BJ (cell line): ENCODE results near the gene MFSD12. TPM values are rescaled to one million over a fixed set of nuclear protein-coding genes. Genes with fewer than 3 reads are reported as not detected.

ENCODE experiments used
- CTCF ChIA-PET: fragments of 350-600 bp; formaldehyde crosslinking; extraction: SDS; loops from one replicate; lab custom pipeline; 2021; ENCODE audit warnings: antibody characterized with exemption, inconsistent platforms; lab: Yijun Ruan, JAX
- POLR2A ChIA-PET: fragments of 300-600 bp; sonication (Branson Sonifier 250); formaldehyde crosslinking; extraction: SDS; loops from one replicate; lab custom pipeline; 2021; ENCODE audit warnings: antibody characterized with exemption; lab: Charles Lee
- DNase-seq: peaks from one replicate; pipeline ENCODE4 v3.0.0-alpha.2; 2011; ENCODE audit warnings: low read depth
- H3K27me3 ChIP-seq: 2 replicates; pipeline ENCODE4 v1.6.0; 2011; ENCODE audit warnings: low read length; ENCODE audit not compliant: control insufficient read depth, insufficient read depth
- H3K36me3 ChIP-seq: 2 replicates; pipeline ENCODE4 v1.5.1; 2011; ENCODE audit warnings: low read length; ENCODE audit not compliant: control insufficient read depth, insufficient read depth
- H3K4me3 ChIP-seq: 2 replicates; pipeline ENCODE4 v1.5.1; 2011; ENCODE audit warnings: low read depth, mild to moderate bottlenecking, control low read depth, low read length
- polyA plus RNA-seq: library from polyadenylated mRNA; depleted of rRNA; stranded (reverse); fragments of >200 nt; gene quantifications from 2 replicates; pipeline ENCODE4 v1.2.3, GENCODE V29; 2011; rRNA removed
- small RNA-seq: library from RNA; depleted of rRNA; stranded (forward); fragments of <200 nt; gene quantifications from one replicate; pipeline ENCODE3, GENCODE V24; 2012; ENCODE audit warnings: low replicate concordance, low read depth; ENCODE audit not compliant: insufficient read length
- TF ChIP-seq, protein P1 (sequence below): IDR thresholded peaks from 2 replicates; pipeline ENCODE4 v1.5.1; 2011; ENCODE audit warnings: low read depth, mild to moderate bottlenecking, control low read depth, inconsistent platforms, low read length, moderate library complexity; ENCODE audit not compliant: insufficient read depth

MFSD12 gene
- polyA plus RNA-seq, 1 experiment = 54.7 TPM

DNA sequence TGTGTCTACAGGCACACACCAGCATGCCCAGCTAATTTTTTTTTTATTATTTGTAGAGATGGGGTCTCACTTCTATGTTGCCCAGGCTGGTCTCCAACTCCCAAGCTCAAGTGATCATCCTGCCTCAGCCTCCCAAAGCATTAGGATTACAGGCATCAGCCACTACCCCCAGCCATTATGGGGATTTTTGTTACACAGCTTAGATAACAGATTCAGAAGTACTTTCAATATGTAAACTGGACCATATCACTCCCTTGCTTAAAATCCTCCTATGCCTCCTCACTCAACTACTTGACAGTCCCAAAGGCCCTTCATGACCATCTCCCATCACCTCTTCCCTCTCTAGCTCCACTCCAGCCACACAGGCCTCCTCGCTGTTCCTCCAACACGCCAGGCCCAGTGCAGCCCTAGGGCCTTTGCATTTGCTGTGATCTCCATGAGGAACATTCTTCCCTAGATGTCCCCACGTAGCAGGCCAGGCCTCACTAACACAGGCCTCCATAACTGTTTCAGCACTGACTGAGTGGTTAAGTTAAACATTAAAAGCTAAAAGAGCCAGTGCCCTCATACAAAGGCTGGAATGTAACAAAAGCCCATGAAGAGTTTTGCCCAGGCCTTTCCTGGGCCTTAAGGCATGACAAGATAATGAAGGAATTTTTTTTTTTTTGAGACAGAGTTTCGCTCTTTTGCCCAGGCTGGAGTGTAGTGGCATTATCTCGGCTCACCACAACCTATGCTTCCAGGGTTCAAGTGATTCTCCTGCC is 59.4 kb downstream of the MFSD12 start:
- no peaks in the 10 kb centered on the region for H3K27me3 ChIP-seq
- TF ChIP-seq, protein P1, sequence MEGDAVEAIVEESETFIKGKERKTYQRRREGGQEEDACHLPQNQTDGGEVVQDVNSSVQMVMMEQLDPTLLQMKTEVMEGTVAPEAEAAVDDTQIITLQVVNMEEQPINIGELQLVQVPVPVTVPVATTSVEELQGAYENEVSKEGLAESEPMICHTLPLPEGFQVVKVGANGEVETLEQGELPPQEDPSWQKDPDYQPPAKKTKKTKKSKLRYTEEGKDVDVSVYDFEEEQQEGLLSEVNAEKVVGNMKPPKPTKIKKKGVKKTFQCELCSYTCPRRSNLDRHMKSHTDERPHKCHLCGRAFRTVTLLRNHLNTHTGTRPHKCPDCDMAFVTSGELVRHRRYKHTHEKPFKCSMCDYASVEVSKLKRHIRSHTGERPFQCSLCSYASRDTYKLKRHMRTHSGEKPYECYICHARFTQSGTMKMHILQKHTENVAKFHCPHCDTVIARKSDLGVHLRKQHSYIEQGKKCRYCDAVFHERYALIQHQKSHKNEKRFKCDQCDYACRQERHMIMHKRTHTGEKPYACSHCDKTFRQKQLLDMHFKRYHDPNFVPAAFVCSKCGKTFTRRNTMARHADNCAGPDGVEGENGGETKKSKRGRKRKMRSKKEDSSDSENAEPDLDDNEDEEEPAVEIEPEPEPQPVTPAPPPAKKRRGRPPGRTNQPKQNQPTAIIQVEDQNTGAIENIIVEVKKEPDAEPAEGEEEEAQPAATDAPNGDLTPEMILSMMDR = no peak
- H3K36me3 ChIP-seq = peaks cover 13% of the 10 kb centered on the region
- ChIA-PET CTCF (interaction anchor here (1.1 to 2.1 kb wide), 4 partner anchors 10 to 18 kb away, joined by 3 to 5 read pairs (median 4); partner anchors contain the start of gene SMIM44), POLR2A (no interaction called here)
- no peak for DNase-seq
- H3K4me3 ChIP-seq = no peak overlapping the region

DNA sequence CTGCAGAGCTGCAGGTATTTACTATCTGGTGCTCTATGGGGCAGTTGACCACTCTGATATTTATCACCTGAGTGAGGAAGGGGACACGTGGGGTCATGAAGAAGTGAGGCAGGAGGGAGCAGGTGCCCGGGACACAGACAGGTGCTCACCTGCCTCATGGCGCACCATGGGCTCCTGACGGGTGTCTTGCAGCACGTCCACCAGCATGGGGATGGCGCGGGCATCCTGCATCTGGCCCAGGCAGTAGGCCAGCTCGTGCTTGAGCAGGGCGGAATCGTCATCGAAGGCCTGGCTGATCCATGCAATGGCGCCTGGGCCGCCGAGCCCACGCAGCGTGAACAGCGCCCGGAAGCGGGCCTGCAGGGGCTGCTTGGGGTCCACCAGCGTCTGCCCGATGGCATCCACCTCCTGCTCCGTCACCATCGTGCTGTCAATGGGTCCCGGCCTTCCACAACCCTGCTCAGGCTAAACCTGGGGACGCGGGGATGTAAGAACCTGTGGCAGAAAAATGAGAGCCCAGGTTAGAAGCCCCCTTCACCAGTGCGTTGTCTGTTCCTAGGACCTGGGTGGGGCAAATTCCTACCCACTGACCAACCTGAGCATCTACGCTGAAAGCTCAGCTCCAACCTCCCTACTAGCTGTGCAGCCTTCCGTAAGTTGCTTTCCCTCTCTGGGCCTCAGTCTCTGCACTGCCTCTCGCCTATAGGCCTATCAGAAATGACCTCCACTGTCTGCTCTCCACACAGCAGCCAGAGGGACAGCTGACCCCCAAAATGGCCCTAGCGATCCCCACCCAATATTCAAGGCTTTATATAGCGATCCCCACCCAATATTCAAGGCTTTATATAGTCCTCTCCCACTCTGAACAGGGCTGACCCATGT is 60.8 kb downstream of the MFSD12 start:
- DNase-seq = no peak
- ChIA-PET CTCF (interaction anchor here (1.1 to 2.1 kb wide), 4 partner anchors 9 to 19 kb away, joined by 3 to 5 read pairs (median 4); partner anchors contain the start of gene SMIM44), POLR2A (no interaction called here)
- H3K27me3 ChIP-seq = no peaks in the 10 kb centered on the region
- no peak overlapping the region for H3K4me3 ChIP-seq
- TF ChIP-seq, protein P1 = no peak
- H3K36me3 ChIP-seq = peaks cover 14% of the 10 kb centered on the region

DNA sequence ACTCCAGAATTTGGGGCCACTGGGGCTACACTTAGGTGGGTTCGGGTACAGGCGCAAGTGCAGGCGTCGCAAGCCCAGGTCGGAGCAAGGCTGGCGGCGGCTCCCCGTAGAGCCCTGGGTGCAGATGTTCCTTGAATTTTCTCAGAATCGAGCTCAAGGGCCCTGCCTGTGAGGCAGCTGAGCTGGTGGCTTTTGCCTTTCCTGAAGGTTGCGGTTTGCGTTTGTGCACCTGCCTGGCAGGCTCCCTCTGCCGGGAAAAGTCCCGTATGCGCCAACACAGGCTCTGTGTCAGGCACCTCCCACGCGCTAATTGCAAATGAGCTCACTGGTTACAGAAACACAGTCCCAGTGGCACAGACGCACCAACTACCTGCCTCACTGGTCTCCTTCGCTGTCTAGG is 62.8 kb downstream of the MFSD12 start:
- DNase-seq = no peak
- ChIA-PET CTCF (interaction anchor here (0.6 to 2.2 kb wide), 4 partner anchors 9 to 190 kb away, joined by 3 to 9 read pairs (median 4); no protein-coding TSS in a partner anchor), POLR2A (no interaction called here)
- Histone ChIP-seq H3K27me3 (no peaks in the 10 kb centered on the region), H3K36me3 (peaks cover 14% of the 10 kb centered on the region), H3K4me3 (no peak overlapping the region)
- TF ChIP-seq, protein P1 = no peak

Small RNAs within 50 kb of the gene (small RNA-seq; reads per million reads assigned to genes)
- gene AC005786.1 (not detected), gene RF00212 (not detected)

Other genes starting within 250 kb of the MFSD12 start
- gene NFIC, start 191.0 kb downstream of the MFSD12 start, polyA plus RNA-seq = 3.7 and 5.0 TPM in 2 replicates
- gene SMIM24, start 77.1 kb downstream of the MFSD12 start, polyA plus RNA-seq = 0.12 and 0.20 TPM in 2 replicates
- not detected in 2 replicates for gene SMIM44, start 74.1 kb downstream of the MFSD12 start, polyA plus RNA-seq
- 3.9 and 8.3 TPM in 2 replicates for gene DOHH, start 56.9 kb downstream of the MFSD12 start, polyA plus RNA-seq
- gene FZR1, start 51.3 kb downstream of the MFSD12 start, polyA plus RNA-seq = 20.4 and 52.3 TPM in 2 replicates
- gene TEKTIP1, start 18.4 kb downstream of the MFSD12 start, polyA plus RNA-seq = not detected in 2 replicates
- gene HMG20B, start 15.4 kb upstream of the MFSD12 start, polyA plus RNA-seq = 39.7 and 54.2 TPM in 2 replicates
- 0.36 and 0.63 TPM in 2 replicates for gene GIPC3, start 27.9 kb upstream of the MFSD12 start, polyA plus RNA-seq
- gene TBXA2R, start 49.3 kb upstream of the MFSD12 start, polyA plus RNA-seq = 0.54 and 1.2 TPM in 2 replicates
- 9.3 and 13.8 TPM in 2 replicates for gene CACTIN, start 69.2 kb upstream of the MFSD12 start, polyA plus RNA-seq
- 14.2 and 35.3 TPM in 2 replicates for gene PIP5K1C, start 142.9 kb upstream of the MFSD12 start, polyA plus RNA-seq
- gene TJP3, start 150.8 kb upstream of the MFSD12 start, polyA plus RNA-seq = not detected in 2 replicates
- 7.7 and 12.4 TPM in 2 replicates for gene APBA3, start 204.1 kb upstream of the MFSD12 start, polyA plus RNA-seq
- gene MRPL54, start 205.1 kb upstream of the MFSD12 start, polyA plus RNA-seq = 70.1 and 77.7 TPM in 2 replicates
- not detected in 2 replicates for gene RAX2, start 214.6 kb upstream of the MFSD12 start, polyA plus RNA-seq
- gene MATK, start 228.8 kb upstream of the MFSD12 start, polyA plus RNA-seq = not detected in 2 replicates